SK-N-SH (cell line): Measurements from ENCODE around the gene FTO.

Source experiments
- EP300 ChIP-seq, 2 experiments: IDR thresholded peaks; 2 replicates each; pipeline versions ENCODE4 v1.4.0 to v1.6.1; 2012; ENCODE audit warnings: borderline replicate concordance in 1 of 2, low read depth in 1 of 2, low read length in 1 of 2
- POLR2AphosphoS5 ChIP-seq: IDR thresholded peaks from 2 replicates; pipeline ENCODE4 v1.6.1; 2012; ENCODE audit warnings: low read depth, low read length
- RCOR1 ChIP-seq: fragments of 150-350 bp; IDR thresholded peaks from 2 replicates; pipeline ENCODE4 v1.6.1; 2017; ENCODE audit warnings: antibody characterized with exemption, low read length
- TF ChIP-seq, protein P1 (sequence below): fragments of 200-600 bp; sonication (generic); IDR thresholded peaks from 2 replicates; pipeline ENCODE4 v1.6.1; 2017; ENCODE audit warnings: antibody characterized with exemption, mild to moderate bottlenecking, moderate library complexity
- TF ChIP-seq, protein P2 (sequence below): fragments of 150-350 bp; IDR thresholded peaks from 2 replicates; pipeline ENCODE4 v1.6.1; 2017; ENCODE audit warnings: antibody characterized with exemption, low read length, low read depth, borderline replicate concordance

GRCh38 chr16:54009464-54010176, 305.7 kb downstream of the FTO start:
- TF ChIP-seq, protein P1, sequence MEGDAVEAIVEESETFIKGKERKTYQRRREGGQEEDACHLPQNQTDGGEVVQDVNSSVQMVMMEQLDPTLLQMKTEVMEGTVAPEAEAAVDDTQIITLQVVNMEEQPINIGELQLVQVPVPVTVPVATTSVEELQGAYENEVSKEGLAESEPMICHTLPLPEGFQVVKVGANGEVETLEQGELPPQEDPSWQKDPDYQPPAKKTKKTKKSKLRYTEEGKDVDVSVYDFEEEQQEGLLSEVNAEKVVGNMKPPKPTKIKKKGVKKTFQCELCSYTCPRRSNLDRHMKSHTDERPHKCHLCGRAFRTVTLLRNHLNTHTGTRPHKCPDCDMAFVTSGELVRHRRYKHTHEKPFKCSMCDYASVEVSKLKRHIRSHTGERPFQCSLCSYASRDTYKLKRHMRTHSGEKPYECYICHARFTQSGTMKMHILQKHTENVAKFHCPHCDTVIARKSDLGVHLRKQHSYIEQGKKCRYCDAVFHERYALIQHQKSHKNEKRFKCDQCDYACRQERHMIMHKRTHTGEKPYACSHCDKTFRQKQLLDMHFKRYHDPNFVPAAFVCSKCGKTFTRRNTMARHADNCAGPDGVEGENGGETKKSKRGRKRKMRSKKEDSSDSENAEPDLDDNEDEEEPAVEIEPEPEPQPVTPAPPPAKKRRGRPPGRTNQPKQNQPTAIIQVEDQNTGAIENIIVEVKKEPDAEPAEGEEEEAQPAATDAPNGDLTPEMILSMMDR = no peak
- TF ChIP-seq EP300 (IDR thresholded peaks at IDR 0.05; ENCODE audit: borderline replicate concordance in 1 of 2, low read depth in 1 of 2, low read length in 1 of 2) (no peak), POLR2AphosphoS5 (no peak), RCOR1 (no peak)
- TF ChIP-seq, protein P2, sequence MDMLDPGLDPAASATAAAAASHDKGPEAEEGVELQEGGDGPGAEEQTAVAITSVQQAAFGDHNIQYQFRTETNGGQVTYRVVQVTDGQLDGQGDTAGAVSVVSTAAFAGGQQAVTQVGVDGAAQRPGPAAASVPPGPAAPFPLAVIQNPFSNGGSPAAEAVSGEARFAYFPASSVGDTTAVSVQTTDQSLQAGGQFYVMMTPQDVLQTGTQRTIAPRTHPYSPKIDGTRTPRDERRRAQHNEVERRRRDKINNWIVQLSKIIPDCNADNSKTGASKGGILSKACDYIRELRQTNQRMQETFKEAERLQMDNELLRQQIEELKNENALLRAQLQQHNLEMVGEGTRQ = no peak
